Sigmoid colon (tissue), 4 donors: ENCODE data around the gene PRKD1.

Source experiments
- EP300 ChIP-seq, 4 donors: sonication (generic); formaldehyde crosslinking; IDR thresholded peaks; one replicate each; pipeline ENCODE4 v1.6.1; 2017; ENCODE audit warnings: antibody characterized with exemption in 4 of 4
- POLR2A ChIP-seq, 2 donors: fragments of 450-650 bp; IDR thresholded peaks; one replicate each; pipeline ENCODE4 v1.6.1; 2016; ENCODE audit warnings: antibody characterized with exemption in 2 of 2, mild to moderate bottlenecking in 2 of 2, moderate library complexity in 2 of 2
- POLR2AphosphoS5 ChIP-seq, 4 donors: sonication (generic); formaldehyde crosslinking; IDR thresholded peaks; one replicate each; pipeline ENCODE4 v1.6.1; 2017; ENCODE audit warnings: antibody characterized with exemption in 4 of 4
- TF ChIP-seq, protein P1 (sequence below), 4 experiments: fragments of 450-650 bp in 3 of 4; fragments of 200-600 bp in 1 of 4; IDR thresholded peaks; one replicate each; pipeline ENCODE4 v1.5.1; 2016 to 2019; ENCODE audit warnings: antibody characterized with exemption in 4 of 4, mild to moderate bottlenecking in 3 of 4, moderate library complexity in 2 of 4

DNA sequence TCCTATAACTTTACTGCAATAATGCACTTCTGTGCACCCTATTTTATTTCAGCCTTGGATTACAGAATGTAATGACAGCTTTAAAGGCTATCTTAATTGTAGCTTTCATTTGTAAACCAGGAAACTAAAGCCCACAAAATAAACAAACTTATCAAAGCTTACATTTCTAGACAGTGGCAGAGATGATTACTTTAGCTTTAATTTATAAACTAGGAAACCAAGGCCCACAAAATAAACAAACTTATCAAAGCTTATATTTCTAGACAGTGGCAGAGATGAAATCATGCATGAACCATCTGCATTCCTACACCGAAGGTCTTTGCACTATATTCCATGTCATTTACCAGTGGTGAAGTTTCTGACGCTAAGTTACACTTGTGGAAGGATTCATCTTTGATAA is 74.4 kb downstream of the PRKD1 start:
- TF ChIP-seq, protein P1, sequence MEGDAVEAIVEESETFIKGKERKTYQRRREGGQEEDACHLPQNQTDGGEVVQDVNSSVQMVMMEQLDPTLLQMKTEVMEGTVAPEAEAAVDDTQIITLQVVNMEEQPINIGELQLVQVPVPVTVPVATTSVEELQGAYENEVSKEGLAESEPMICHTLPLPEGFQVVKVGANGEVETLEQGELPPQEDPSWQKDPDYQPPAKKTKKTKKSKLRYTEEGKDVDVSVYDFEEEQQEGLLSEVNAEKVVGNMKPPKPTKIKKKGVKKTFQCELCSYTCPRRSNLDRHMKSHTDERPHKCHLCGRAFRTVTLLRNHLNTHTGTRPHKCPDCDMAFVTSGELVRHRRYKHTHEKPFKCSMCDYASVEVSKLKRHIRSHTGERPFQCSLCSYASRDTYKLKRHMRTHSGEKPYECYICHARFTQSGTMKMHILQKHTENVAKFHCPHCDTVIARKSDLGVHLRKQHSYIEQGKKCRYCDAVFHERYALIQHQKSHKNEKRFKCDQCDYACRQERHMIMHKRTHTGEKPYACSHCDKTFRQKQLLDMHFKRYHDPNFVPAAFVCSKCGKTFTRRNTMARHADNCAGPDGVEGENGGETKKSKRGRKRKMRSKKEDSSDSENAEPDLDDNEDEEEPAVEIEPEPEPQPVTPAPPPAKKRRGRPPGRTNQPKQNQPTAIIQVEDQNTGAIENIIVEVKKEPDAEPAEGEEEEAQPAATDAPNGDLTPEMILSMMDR (IDR thresholded peaks at IDR 0.05), result no peak
- no peak for TF ChIP-seq POLR2A (IDR thresholded peaks at IDR 0.05)
- no peak for TF ChIP-seq POLR2AphosphoS5 (IDR thresholded peaks at IDR 0.05)
- no peak for TF ChIP-seq EP300 (IDR thresholded peaks at IDR 0.05)
